MM.1S (cell line): ENCODE measurements around the gene CASQ1.

Source experiments
- DNase-seq: peaks from one replicate; pipeline ENCODE4 v3.0.0-alpha.2; 2015
- H2AFZ ChIP-seq: fragments of 300-600 bp; sonication (generic); 2 replicates; pipeline ENCODE4 v1.6.0; 2016; ENCODE audit warnings: antibody characterized with exemption, low read length
- H3F3A ChIP-seq: fragments of 300-600 bp; sonication (generic); 2 replicates; pipeline ENCODE4 v1.6.1; 2016; ENCODE audit warnings: mild to moderate bottlenecking, antibody characterized with exemption, low read length, moderate library complexity, mixed read lengths; ENCODE audit not compliant: insufficient read depth
- H3K27ac ChIP-seq: fragments of 300-600 bp; sonication (generic); 2 replicates; pipeline ENCODE4 v1.5.1; 2016; ENCODE audit warnings: mild to moderate bottlenecking, low read length
- H3K27me3 ChIP-seq: fragments of 300-600 bp; sonication (generic); replicated peaks from 2 replicates; pipeline ENCODE4 v1.6.0; 2016; ENCODE audit warnings: low read length; ENCODE audit not compliant: insufficient read depth
- H3K36me3 ChIP-seq: fragments of 300-600 bp; sonication (generic); replicated peaks from 2 replicates; pipeline ENCODE4 v1.6.1; 2016; ENCODE audit warnings: mild to moderate bottlenecking, low read length, mixed read lengths; ENCODE audit not compliant: insufficient read depth
- H3K4me1 ChIP-seq: fragments of 300-600 bp; sonication (generic); 2 replicates; pipeline ENCODE4 v1.6.1; 2016; ENCODE audit warnings: low read length, mixed read lengths
- H3K4me2 ChIP-seq: fragments of 300-600 bp; sonication (generic); 2 replicates; pipeline ENCODE4 v1.6.0; 2016; ENCODE audit warnings: low read depth, low read length
- H3K4me3 ChIP-seq: fragments of 300-600 bp; sonication (generic); 2 replicates; pipeline ENCODE4 v1.5.1; 2016; ENCODE audit warnings: low read length, mixed read lengths
- H3K79me2 ChIP-seq: fragments of 300-600 bp; sonication (generic); 2 replicates; pipeline ENCODE4 v1.6.1; 2016; ENCODE audit warnings: mixed run types, low read length, mixed read lengths
- H3K9ac ChIP-seq: fragments of 300-600 bp; sonication (generic); 2 replicates; pipeline ENCODE4 v1.6.1; 2016; ENCODE audit warnings: low read length, mixed read lengths
- H3K9me2 ChIP-seq: fragments of 300-600 bp; sonication (generic); replicated peaks from 2 replicates; pipeline ENCODE4 v1.6.1; 2016; ENCODE audit warnings: mild to moderate bottlenecking, low read length, mixed read lengths; ENCODE audit not compliant: insufficient read depth
- H3K9me3 ChIP-seq: fragments of 300-600 bp; sonication (generic); replicated peaks from 2 replicates; pipeline ENCODE4 v1.6.1; 2016; ENCODE audit warnings: mild to moderate bottlenecking, low read length, mixed read lengths; ENCODE audit not compliant: insufficient read depth
- H4K20me1 ChIP-seq: fragments of 300-600 bp; sonication (generic); 2 replicates; pipeline ENCODE4 v1.6.1; 2016; ENCODE audit warnings: mild to moderate bottlenecking, low read length, moderate library complexity, mixed read lengths; ENCODE audit not compliant: insufficient read depth
- EZH2 ChIP-seq: fragments of 300-600 bp; sonication (generic); optimal IDR thresholded peaks from 2 replicates; pipeline ENCODE3; 2017; ENCODE audit warnings: low read depth, mild to moderate bottlenecking, antibody characterized with exemption, low read length, mixed read lengths
- EZH2phosphoT487 ChIP-seq: fragments of 300-600 bp; sonication (generic); IDR thresholded peaks from 2 replicates; pipeline ENCODE4 v1.6.1; 2018; ENCODE audit warnings: antibody characterized with exemption, low read length
- TF ChIP-seq, protein P1 (sequence below): fragments of 300-600 bp; sonication (generic); IDR thresholded peaks from 2 replicates; pipeline ENCODE4 v1.5.1; 2016; ENCODE audit warnings: antibody characterized with exemption, low read length, mixed read lengths

The CASQ1 gene

DNA sequence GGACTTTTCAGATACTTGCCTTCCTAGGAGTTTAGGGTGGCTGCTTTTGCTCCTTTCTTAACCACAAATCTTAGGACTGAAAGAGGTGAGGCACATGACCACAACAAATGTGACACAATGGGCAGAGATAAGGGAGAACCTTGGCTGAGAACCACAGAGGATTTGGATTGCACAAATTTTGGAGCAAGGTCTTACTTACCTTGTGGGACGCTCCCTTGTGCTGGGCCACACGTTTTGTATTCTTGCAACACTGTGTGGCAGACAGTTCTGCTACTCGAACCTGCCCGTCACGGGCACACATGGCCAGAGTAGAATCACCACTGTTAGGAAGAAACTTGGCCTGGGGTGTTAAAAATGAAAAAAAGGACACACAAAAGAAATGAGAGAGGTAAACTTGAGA is 48.0 kb downstream of the CASQ1 start:
- Histone ChIP-seq H3K79me2 (peaks cover 23% of the 10 kb centered on the region; the same call in 1 of the 2 replicates), H3K9me3 (no peaks in the 10 kb centered on the region), H3K4me1 (peaks cover 12% of the 10 kb centered on the region), H2AFZ (no peak overlapping the region), H3K27me3 (no peaks in the 10 kb centered on the region), H3K4me3 (no peak overlapping the region), H3K9ac (no peak overlapping the region), H3K9me2 (no peaks in the 10 kb centered on the region), H3K4me2 (no peak overlapping the region), H3K36me3 (peaks cover 19% of the 10 kb centered on the region), H3K27ac (no peak overlapping the region; the same call in 1 of the 2 replicates), H4K20me1 (no peaks in the 10 kb centered on the region), H3F3A (no peaks in the 10 kb centered on the region)
- no peak for DNase-seq
- TF ChIP-seq, protein P1, sequence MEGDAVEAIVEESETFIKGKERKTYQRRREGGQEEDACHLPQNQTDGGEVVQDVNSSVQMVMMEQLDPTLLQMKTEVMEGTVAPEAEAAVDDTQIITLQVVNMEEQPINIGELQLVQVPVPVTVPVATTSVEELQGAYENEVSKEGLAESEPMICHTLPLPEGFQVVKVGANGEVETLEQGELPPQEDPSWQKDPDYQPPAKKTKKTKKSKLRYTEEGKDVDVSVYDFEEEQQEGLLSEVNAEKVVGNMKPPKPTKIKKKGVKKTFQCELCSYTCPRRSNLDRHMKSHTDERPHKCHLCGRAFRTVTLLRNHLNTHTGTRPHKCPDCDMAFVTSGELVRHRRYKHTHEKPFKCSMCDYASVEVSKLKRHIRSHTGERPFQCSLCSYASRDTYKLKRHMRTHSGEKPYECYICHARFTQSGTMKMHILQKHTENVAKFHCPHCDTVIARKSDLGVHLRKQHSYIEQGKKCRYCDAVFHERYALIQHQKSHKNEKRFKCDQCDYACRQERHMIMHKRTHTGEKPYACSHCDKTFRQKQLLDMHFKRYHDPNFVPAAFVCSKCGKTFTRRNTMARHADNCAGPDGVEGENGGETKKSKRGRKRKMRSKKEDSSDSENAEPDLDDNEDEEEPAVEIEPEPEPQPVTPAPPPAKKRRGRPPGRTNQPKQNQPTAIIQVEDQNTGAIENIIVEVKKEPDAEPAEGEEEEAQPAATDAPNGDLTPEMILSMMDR: no peak
- TF ChIP-seq EZH2phosphoT487 (no peak), EZH2 (no peak)

DNA sequence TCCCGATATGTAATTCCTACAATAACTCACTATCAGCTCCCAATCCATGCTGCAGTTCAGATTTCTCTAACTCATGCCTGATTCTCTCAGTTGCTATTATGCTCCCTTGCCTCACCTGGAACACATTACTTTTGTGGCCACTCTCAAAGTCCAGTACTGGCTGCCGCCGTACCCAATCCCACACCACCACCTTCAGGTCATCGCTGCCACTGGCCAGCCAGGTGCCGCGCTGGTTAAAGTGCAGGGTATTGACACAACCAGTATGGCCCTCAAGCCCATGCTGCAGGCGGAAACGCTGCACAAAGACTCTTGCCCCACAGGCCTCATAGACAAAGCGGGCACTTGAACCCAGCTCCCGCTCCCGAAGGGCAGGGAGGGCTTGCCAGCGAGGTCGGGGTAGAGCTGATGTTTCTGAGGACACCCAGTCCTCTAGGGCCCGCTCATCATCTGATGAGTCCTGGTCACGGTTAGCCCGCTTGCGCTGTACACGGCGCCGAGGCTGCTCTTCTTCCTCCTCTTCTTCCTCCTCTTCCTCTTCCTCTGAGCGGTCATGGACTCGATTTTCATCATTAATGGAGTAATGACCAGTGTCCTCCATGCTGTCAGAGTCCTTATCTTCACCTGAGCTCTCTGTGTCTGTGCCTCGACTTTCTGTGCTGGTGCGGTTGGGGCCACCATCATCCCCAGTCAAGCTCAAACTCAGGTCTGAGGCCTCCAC is 49.4 kb downstream of the CASQ1 start:
- Histone ChIP-seq H3K9me2 (no peaks in the 10 kb centered on the region), H3F3A (no peaks in the 10 kb centered on the region), H3K79me2 (peaks cover 29% of the 10 kb centered on the region), H3K27me3 (no peaks in the 10 kb centered on the region), H3K9me3 (no peaks in the 10 kb centered on the region), H2AFZ (no peak overlapping the region), H3K27ac (no peak overlapping the region), H3K36me3 (peaks cover 23% of the 10 kb centered on the region), H3K4me1 (peaks cover 12% of the 10 kb centered on the region), H3K4me2 (no peak overlapping the region), H4K20me1 (no peaks in the 10 kb centered on the region; the same call in 1 of the 2 replicates), H3K4me3 (no peak overlapping the region), H3K9ac (no peak overlapping the region)
- no peak for DNase-seq
- TF ChIP-seq, protein P1: no peak
- TF ChIP-seq EZH2phosphoT487 (no peak), EZH2 (no peak)

GRCh38 chr1:160243767-160244166 is 53.4 kb downstream of the CASQ1 start:
- Histone ChIP-seq H4K20me1 (no peaks in the 10 kb centered on the region; the same call in 1 of the 2 replicates), H3K79me2 (peaks cover 66% of the 10 kb centered on the region)

More at GRCh38 chr1:160243767-160244166, 53.4 kb downstream of the CASQ1 start:
- Histone ChIP-seq H3K27ac (no peak overlapping the region), H3K9me3 (no peaks in the 10 kb centered on the region), H3K36me3 (peaks cover 14% of the 10 kb centered on the region), H3K4me3 (no peak overlapping the region), H3K27me3 (no peaks in the 10 kb centered on the region), H3K4me1 (peaks cover 3% of the 10 kb centered on the region), H3K9me2 (no peaks in the 10 kb centered on the region), H3F3A (no peaks in the 10 kb centered on the region), H2AFZ (no peak overlapping the region), H3K4me2 (no peak overlapping the region), H3K9ac (no peak overlapping the region)
- TF ChIP-seq, protein P1: no peak
- TF ChIP-seq EZH2 (no peak), EZH2phosphoT487 (no peak)
- no peak for DNase-seq
